HEK293 (cell line): ENCODE measurements around the gene SNRNP27.

Experiments used
- CTCF ChIA-PET: fragments of 350-600 bp; formaldehyde crosslinking; extraction: SDS; loops from one replicate; lab custom pipeline; 2021; ENCODE audit warnings: antibody characterized with exemption; lab: Yijun Ruan, JAX
- POLR2A ChIA-PET: fragments of 300-600 bp; formaldehyde crosslinking; extraction: SDS; loops from one replicate; lab custom pipeline; 2020; ENCODE audit warnings: antibody characterized with exemption, inconsistent platforms; lab: Yijun Ruan, JAX
- H3K27ac ChIP-seq: fragments of 200-500 bp; sonication (Bioruptor generic); 2 replicates; pipeline ENCODE4 v1.5.1; 2014; ENCODE audit warnings: low read depth, low read length, control low read depth, inconsistent platforms; ENCODE audit errors: extremely low read depth
- H3K36me3 ChIP-seq, 2 experiments: fragments of 200-500 bp in 1 of 2; sonication (Bioruptor generic) in 1 of 2; 1 replicate in 1 of 2; 2 replicates in 1 of 2; pipeline ENCODE4 v1.5.1; 2014 to 2017; ENCODE audit warnings: inconsistent platforms in 2 of 2, low read length in 2 of 2; ENCODE audit not compliant: control insufficient read depth in 2 of 2, insufficient read depth in 1 of 2
- H3K4me1 ChIP-seq: fragments of 200-500 bp; sonication (Bioruptor generic); 2 replicates; pipeline ENCODE4 v1.5.1; 2014; ENCODE audit warnings: mild to moderate bottlenecking, low read length, inconsistent platforms; ENCODE audit not compliant: control insufficient read depth, insufficient read depth
- H3K4me3 ChIP-seq: 2 replicates; pipeline ENCODE4 v1.5.1; 2011; ENCODE audit warnings: low read depth, mild to moderate bottlenecking, control low read depth, low read length, moderate library complexity
- H3K9me3 ChIP-seq: fragments of 200-500 bp; sonication (Bioruptor generic); 2 replicates; pipeline ENCODE4 v1.5.1; 2014; ENCODE audit warnings: low read depth, low read length, inconsistent platforms; ENCODE audit not compliant: control insufficient read depth, insufficient read depth
- BCL11A ChIP-seq: fragments of 450-650 bp; formaldehyde crosslinking; IDR thresholded peaks from 2 replicates; pipeline ENCODE4 v1.5.1; 2016; ENCODE audit warnings: low read depth, missing biosample characterization, missing genetic modification characterization
- ZBTB1 ChIP-seq: fragments of 450-650 bp; formaldehyde crosslinking; IDR thresholded peaks from 2 replicates; pipeline ENCODE4 v1.5.1; 2016; ENCODE audit warnings: missing biosample characterization, missing genetic modification characterization
- ZNF24 ChIP-seq: fragments of 450-650 bp; formaldehyde crosslinking; IDR thresholded peaks from 2 replicates; pipeline ENCODE4 v1.5.1; 2016; ENCODE audit warnings: missing biosample characterization, missing genetic modification characterization
- ZNF341 ChIP-seq: fragments of 450-650 bp; formaldehyde crosslinking; IDR thresholded peaks from 2 replicates; pipeline ENCODE4; 2016; ENCODE audit warnings: low read depth, missing biosample characterization, missing genetic modification characterization
- ZNF600 ChIP-seq: fragments of 450-650 bp; formaldehyde crosslinking; IDR thresholded peaks from 2 replicates; pipeline ENCODE4 v1.5.1; 2016; ENCODE audit warnings: missing biosample characterization, missing genetic modification characterization
- ZNF664 ChIP-seq: fragments of 450-650 bp; formaldehyde crosslinking; IDR thresholded peaks from 2 replicates; pipeline ENCODE4 v1.5.1; 2016; ENCODE audit warnings: missing biosample characterization, missing genetic modification characterization
- TF ChIP-seq, protein P1 (sequence below): fragments of 450-650 bp; formaldehyde crosslinking; IDR thresholded peaks from 2 replicates; pipeline ENCODE4 v1.5.1; 2016; ENCODE audit warnings: missing biosample characterization, missing genetic modification characterization
- TF ChIP-seq, protein P2 (sequence below): fragments of 450-650 bp; formaldehyde crosslinking; IDR thresholded peaks from 2 replicates; pipeline ENCODE4 v1.5.1; 2016; ENCODE audit warnings: missing biosample characterization, missing genetic modification characterization
- TF ChIP-seq, protein P3 (sequence below): fragments of 450-650 bp; formaldehyde crosslinking; IDR thresholded peaks from 2 replicates; pipeline ENCODE4 v1.5.1; 2017; ENCODE audit warnings: missing biosample characterization, missing genetic modification characterization
- TF ChIP-seq, protein P4 (sequence below): fragments of 450-650 bp; formaldehyde crosslinking; conservative IDR thresholded peaks from 2 replicates; pipeline ENCODE4 v1.5.1; 2016; ENCODE audit warnings: low read depth, missing biosample characterization, missing genetic modification characterization

SNRNP27 gene

DNA sequence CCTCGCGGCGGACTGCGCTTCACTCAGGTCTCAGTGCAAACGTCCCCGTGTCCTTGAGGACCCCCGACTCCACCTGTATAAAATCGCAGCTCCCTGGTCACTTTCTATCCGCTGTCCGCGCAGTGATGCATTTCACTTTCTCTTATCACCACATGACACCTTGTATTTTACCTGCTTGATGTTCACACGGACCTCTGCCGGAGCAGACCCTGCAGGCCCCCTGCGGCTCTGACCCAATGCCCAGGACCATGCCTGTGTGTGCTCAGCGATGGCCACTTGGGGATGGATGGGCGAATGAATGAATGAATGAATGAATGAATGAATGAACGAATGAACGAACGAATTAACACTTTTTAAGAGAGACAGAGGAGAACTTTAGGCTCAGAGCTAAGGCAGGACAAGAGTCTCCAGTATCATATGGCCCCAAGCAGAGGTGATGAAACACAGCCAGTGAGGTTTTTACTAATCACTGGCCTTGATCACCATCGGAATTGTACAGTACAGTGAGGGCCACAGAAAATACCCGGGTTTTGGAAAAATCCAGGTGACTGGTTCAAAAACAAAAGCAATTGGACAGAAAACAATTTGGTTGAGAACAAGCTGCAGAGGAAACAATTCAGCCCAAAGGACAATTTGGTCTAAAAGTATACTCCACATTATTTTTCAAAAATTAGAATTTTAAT lies 55.3 kb downstream of the SNRNP27 start:
- Histone ChIP-seq H3K27ac (no peak overlapping the region), H3K4me3 (no peak overlapping the region), H3K4me1 (no peaks in the 10 kb centered on the region), H3K9me3 (no peaks in the 10 kb centered on the region), H3K36me3 (no peaks in the 10 kb centered on the region)
- ChIA-PET CTCF (no interaction called here), POLR2A (no interaction called here)
- TF ChIP-seq ZNF600 (tag by site-specific recombination): no peak
- TF ChIP-seq, protein P1, sequence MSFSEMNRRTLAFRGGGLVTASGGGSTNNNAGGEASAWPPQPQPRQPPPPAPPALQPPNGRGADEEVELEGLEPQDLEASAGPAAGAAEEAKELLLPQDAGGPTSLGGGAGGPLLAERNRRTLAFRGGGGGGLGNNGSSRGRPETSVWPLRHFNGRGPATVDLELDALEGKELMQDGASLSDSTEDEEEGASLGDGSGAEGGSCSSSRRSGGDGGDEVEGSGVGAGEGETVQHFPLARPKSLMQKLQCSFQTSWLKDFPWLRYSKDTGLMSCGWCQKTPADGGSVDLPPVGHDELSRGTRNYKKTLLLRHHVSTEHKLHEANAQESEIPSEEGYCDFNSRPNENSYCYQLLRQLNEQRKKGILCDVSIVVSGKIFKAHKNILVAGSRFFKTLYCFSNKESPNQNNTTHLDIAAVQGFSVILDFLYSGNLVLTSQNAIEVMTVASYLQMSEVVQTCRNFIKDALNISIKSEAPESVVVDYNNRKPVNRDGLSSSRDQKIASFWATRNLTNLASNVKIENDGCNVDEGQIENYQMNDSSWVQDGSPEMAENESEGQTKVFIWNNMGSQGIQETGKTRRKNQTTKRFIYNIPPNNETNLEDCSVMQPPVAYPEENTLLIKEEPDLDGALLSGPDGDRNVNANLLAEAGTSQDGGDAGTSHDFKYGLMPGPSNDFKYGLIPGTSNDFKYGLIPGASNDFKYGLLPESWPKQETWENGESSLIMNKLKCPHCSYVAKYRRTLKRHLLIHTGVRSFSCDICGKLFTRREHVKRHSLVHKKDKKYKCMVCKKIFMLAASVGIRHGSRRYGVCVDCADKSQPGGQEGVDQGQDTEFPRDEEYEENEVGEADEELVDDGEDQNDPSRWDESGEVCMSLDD (tag by site-specific recombination): no peak
- 0 out of 2 replicates have a peak, but pooled peaks have one; percentile 44 for TF ChIP-seq ZNF24 (tag by site-specific recombination)
- TF ChIP-seq BCL11A (tag by site-specific recombination): no peak

DNA sequence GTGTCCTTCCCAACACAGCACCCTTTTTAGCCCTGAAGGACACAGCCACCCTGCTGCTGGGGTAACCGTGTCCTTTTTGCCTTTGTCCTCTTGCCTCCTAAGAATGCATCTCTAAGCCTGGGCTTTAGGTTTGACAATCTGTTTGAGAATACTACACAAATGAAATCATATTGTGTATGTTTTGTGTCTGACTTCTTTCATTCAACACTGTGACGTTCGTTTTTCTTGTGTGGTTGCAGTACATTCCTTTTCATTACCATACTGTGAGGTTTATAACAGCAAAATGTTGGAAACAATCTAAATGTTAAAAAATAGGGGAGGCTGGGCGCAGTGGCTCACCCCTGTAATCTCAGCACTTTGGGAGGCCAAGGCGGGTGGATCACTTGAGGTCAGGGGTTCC lies 56.5 kb downstream of the SNRNP27 start:
- POLR2A ChIA-PET: no interaction called here
- TF ChIP-seq, protein P2, sequence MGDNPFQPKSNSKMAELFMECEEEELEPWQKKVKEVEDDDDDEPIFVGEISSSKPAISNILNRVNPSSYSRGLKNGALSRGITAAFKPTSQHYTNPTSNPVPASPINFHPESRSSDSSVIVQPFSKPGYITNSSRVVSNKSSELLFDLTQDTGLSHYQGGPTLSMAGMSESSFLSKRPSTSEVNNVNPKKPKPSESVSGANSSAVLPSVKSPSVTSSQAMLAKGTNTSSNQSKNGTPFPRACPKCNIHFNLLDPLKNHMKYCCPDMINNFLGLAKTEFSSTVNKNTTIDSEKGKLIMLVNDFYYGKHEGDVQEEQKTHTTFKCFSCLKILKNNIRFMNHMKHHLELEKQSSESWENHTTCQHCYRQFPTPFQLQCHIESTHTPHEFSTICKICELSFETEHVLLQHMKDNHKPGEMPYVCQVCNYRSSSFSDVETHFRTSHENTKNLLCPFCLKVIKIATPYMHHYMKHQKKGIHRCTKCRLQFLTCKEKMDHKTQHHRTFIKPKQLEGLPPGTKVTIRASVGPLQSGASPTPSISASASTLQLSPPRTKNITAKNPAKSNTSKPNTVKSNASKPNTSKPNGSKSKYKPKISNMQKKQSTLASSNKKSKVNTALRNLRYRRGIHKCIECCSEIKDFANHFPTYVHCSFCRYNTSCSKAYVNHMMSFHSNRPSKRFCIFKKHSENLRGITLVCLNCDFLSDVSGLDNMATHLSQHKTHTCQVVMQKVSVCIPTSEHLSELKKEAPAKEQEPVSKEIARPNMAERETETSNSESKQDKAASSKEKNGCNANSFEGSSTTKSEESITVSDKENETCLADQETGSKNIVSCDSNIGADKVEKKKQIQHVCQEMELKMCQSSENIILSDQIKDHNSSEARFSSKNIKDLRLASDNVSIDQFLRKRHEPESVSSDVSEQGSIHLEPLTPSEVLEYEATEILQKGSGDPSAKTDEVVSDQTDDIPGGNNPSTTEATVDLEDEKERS (tag by site-specific recombination): no peak
- TF ChIP-seq ZNF664 (tag by site-specific recombination) (no peak), ZBTB1 (tag by site-specific recombination) (no peak), ZNF341 (tag by site-specific recombination) (no peak)
- TF ChIP-seq, protein P3, sequence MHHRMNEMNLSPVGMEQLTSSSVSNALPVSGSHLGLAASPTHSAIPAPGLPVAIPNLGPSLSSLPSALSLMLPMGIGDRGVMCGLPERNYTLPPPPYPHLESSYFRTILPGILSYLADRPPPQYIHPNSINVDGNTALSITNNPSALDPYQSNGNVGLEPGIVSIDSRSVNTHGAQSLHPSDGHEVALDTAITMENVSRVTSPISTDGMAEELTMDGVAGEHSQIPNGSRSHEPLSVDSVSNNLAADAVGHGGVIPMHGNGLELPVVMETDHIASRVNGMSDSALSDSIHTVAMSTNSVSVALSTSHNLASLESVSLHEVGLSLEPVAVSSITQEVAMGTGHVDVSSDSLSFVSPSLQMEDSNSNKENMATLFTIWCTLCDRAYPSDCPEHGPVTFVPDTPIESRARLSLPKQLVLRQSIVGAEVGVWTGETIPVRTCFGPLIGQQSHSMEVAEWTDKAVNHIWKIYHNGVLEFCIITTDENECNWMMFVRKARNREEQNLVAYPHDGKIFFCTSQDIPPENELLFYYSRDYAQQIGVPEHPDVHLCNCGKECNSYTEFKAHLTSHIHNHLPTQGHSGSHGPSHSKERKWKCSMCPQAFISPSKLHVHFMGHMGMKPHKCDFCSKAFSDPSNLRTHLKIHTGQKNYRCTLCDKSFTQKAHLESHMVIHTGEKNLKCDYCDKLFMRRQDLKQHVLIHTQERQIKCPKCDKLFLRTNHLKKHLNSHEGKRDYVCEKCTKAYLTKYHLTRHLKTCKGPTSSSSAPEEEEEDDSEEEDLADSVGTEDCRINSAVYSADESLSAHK (tag by site-specific recombination): no peak
- TF ChIP-seq, protein P4, sequence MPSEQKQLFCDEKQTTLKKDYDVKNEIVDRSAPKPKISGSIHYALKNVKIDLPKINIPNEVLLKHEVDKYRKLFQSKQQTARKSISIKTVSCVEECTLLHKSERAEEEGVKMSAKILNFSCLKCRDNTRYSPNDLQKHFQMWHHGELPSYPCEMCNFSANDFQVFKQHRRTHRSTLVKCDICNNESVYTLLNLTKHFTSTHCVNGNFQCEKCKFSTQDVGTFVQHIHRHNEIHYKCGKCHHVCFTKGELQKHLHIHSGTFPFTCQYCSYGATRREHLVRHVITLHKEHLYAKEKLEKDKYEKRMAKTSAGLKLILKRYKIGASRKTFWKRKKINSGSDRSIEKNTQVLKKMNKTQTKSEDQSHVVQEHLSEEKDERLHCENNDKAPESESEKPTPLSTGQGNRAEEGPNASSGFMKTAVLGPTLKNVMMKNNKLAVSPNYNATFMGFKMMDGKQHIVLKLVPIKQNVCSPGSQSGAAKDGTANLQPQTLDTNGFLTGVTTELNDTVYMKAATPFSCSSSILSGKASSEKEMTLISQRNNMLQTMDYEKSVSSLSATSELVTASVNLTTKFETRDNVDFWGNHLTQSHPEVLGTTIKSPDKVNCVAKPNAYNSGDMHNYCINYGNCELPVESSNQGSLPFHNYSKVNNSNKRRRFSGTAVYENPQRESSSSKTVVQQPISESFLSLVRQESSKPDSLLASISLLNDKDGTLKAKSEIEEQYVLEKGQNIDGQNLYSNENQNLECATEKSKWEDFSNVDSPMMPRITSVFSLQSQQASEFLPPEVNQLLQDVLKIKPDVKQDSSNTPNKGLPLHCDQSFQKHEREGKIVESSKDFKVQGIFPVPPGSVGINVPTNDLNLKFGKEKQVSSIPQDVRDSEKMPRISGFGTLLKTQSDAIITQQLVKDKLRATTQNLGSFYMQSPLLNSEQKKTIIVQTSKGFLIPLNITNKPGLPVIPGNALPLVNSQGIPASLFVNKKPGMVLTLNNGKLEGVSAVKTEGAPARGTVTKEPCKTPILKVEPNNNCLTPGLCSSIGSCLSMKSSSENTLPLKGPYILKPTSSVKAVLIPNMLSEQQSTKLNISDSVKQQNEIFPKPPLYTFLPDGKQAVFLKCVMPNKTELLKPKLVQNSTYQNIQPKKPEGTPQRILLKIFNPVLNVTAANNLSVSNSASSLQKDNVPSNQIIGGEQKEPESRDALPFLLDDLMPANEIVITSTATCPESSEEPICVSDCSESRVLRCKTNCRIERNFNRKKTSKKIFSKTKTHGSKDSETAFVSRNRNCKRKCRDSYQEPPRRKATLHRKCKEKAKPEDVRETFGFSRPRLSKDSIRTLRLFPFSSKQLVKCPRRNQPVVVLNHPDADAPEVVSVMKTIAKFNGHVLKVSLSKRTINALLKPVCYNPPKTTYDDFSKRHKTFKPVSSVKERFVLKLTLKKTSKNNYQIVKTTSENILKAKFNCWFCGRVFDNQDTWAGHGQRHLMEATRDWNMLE: no peak
- H3K4me1 ChIP-seq: no peaks in the 10 kb centered on the region
- CTCF ChIA-PET: no interaction called here
- H3K36me3 ChIP-seq: no peaks in the 10 kb centered on the region
- no peaks in the 10 kb centered on the region for H3K9me3 ChIP-seq
- H3K4me3 ChIP-seq: no peak overlapping the region
- H3K27ac ChIP-seq: no peak overlapping the region
